BE2C (cell line): ENCODE measurements around the gene FAM107B.
A peak's percentile ranks its signal among the peaks of the same experiment; 100 is the strongest.

Source experiments
- DNase-seq: peaks from one replicate; pipeline ENCODE4 v3.0.0-alpha.2; 2020
- H3K27me3 ChIP-seq: fragments of 250-450 bp; sonication (Bioruptor Pico); 2 replicates; pipeline ENCODE4 v1.5.1; 2020; ENCODE audit warnings: mild to moderate bottlenecking
- H3K36me3 ChIP-seq: fragments of 250-450 bp; sonication (Bioruptor Pico); 2 replicates; pipeline ENCODE4 v1.5.1; 2020; ENCODE audit warnings: mild to moderate bottlenecking
- H3K4me1 ChIP-seq: fragments of 250-450 bp; sonication (Bioruptor Pico); 2 replicates; pipeline ENCODE4 v1.5.1; 2020
- H3K4me3 ChIP-seq: 2 replicates; pipeline ENCODE4 v1.5.1; 2011; ENCODE audit warnings: low read depth, low read length
- H3K9me3 ChIP-seq: fragments of 250-450 bp; sonication (Bioruptor Pico); 2 replicates; pipeline ENCODE4 v1.5.1; 2020
- TF ChIP-seq, protein P1 (sequence below): IDR thresholded peaks from 2 replicates; pipeline ENCODE4 v1.5.1; 2012; ENCODE audit warnings: mild to moderate bottlenecking, low read depth, low read length

The FAM107B gene

DNA sequence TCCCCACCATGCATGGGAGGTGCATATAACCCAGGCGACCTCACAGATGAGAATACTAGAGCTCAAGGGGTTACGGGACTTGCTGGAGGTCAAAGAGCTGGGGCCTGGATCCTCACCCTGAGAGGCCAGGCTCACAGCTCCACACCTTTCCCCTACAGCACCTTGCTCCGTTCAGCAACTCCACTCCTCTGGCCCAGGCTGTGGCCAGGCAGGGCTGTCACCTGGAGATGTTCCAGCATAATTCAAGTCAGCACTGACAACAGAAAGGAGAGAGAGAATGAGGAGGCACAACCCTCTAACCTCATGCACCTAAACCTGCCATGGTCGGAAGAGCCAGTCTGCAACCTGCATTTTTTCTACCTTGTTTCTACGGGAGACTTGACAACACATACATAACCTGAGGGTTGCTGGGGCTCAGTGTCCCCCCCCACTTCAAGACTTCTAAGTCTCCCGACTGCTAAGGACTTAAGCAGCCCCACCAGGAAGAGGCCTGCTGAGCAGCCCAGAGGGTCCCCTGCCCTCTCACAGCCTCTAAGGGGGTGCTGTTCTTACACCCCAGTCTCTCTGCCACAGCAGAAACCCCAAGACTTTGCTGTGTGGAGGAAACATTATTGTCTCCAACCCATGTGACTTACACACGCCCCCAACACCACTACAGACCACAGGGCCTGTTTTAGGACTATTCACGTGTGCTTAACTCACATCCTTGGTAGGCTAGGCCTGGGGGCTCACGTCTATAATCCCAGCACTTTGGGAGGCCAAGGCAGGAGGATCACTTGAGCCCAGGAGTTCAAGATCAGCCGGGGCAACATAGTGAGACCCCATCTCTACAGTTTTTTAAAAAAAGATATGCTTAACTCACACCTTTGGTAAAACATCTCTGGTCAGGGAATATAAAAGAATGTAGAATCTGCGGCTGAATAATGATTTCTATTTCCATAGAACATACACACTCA lies 175.6 kb downstream of the FAM107B start:
- Histone ChIP-seq H3K9me3 (no peaks in the 10 kb centered on the region), H3K4me1 (peaks cover 3% of the 10 kb centered on the region; the same call in 1 of the 2 replicates), H3K4me3 (no peak overlapping the region), H3K36me3 (peaks cover 40% of the 10 kb centered on the region), H3K27me3 (no peaks in the 10 kb centered on the region)
- no peak for DNase-seq
- TF ChIP-seq, protein P1, sequence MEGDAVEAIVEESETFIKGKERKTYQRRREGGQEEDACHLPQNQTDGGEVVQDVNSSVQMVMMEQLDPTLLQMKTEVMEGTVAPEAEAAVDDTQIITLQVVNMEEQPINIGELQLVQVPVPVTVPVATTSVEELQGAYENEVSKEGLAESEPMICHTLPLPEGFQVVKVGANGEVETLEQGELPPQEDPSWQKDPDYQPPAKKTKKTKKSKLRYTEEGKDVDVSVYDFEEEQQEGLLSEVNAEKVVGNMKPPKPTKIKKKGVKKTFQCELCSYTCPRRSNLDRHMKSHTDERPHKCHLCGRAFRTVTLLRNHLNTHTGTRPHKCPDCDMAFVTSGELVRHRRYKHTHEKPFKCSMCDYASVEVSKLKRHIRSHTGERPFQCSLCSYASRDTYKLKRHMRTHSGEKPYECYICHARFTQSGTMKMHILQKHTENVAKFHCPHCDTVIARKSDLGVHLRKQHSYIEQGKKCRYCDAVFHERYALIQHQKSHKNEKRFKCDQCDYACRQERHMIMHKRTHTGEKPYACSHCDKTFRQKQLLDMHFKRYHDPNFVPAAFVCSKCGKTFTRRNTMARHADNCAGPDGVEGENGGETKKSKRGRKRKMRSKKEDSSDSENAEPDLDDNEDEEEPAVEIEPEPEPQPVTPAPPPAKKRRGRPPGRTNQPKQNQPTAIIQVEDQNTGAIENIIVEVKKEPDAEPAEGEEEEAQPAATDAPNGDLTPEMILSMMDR = no peak

DNA sequence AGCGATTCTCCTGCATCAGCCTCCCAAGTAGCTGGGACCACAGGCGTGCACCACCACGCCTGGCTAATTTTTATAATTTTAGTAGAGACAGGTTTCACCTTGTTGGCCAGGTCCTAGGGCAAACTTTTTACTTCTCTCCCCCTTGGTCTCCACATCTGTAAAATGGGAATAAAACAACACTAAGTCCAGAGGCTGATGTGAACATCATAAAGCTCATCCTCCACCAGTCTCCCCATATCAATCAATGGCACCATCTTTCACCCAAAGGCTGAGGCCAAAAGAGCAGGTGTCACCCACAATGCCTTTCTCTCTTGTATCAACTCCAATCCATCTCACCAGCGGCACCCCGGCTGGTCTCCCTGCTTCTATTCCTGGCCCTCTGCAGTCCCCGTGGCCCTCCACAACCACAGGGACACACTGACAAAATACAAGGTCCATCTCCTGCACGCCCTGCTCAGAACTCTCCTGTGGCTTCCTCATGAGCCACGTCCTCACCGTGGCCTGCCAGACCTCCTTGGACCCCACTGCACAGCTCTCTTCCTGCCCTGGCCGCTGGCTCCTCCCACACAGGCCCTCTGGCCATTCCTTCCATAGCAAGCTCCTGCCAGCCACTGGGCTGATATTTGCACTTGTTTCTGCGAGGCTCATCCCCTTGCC lies 179.0 kb downstream of the FAM107B start:
- Histone ChIP-seq H3K4me3 (no peak overlapping the region), H3K27me3 (no peaks in the 10 kb centered on the region), H3K9me3 (no peaks in the 10 kb centered on the region), H3K4me1 (peaks cover 19% of the 10 kb centered on the region), H3K36me3 (peaks cover 29% of the 10 kb centered on the region)
- TF ChIP-seq, protein P1 = no peak
- no peak for DNase-seq

DNA sequence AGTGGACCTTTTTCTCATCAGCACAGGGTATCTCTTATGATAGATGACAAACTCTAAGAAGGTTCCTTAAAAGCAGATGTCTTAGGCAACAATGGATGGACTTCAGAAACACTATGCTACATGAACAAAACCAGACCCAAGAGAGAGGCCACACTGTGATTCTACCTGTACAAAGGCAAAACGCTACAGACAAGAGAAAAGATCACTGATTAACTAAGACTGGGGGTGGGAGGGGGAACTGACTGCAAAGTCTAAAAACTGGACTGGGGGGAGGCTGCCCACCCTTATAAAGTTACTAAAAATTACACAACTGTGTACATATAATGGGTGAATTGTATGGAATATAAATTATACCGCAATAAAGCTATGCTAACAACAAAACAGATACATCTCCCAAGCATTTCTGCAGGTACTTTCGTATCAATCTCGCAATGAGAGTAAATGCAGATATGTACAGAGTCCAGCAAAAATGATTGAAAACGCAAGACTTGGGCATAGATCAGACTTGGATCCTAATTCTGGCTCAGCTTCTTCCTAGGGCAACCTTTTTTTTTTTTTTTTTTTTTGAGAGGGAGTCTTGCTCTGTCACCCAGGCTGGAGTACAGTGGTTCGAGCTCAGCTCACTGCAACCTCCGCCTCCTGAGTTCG lies 179.7 kb downstream of the FAM107B start:
- TF ChIP-seq, protein P1 = no peak
- Histone ChIP-seq H3K36me3 (peaks cover 24% of the 10 kb centered on the region), H3K27me3 (no peaks in the 10 kb centered on the region), H3K4me3 (no peak overlapping the region), H3K4me1 (peaks cover 19% of the 10 kb centered on the region), H3K9me3 (no peaks in the 10 kb centered on the region)
- DNase-seq = no peak

DNA sequence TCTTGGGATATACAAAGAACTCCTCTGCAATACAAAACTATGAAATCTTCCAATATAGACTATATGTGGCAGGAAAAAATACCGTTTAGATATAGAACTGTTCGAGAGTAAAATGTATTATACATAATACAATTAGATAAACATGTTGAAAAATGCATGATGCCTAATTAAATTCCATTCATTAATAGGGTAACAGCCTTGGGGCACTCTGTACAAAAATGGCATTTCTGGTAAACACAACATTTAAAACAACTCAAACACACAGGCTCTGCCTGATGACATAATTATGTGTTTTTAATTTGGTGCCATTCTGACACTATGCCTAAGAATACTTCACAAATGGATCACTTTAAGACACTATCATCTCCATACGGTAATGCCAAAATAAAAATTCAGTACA lies 180.9 kb downstream of the FAM107B start:
- Histone ChIP-seq H3K36me3 (peaks cover 15% of the 10 kb centered on the region), H3K9me3 (no peaks in the 10 kb centered on the region), H3K4me1 (peaks cover 19% of the 10 kb centered on the region), H3K27me3 (no peaks in the 10 kb centered on the region), H3K4me3 (no peak overlapping the region)
- TF ChIP-seq, protein P1 = no peak
- no peak for DNase-seq

DNA sequence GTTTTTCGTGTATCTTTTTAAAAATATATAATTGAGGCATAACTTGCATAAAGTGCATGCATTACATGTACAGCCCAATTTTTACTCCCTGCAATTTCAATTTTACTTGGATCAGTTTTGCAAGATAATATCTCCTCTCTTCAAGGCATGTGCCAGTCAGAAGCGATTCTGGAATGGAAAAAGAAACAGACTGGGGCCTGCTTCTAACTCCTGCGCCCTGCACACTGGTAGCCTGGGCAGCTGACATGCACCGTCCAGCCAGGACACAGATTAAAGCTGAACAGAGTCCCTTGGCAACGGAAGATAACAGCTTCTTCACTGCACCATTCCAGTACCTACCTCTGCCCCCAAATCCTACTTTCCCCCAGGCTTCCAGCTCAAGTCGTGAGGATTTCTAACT lies 182.1 kb downstream of the FAM107B start:
- Histone ChIP-seq H3K4me3 (no peak overlapping the region), H3K36me3 (peaks cover 13% of the 10 kb centered on the region), H3K9me3 (no peaks in the 10 kb centered on the region), H3K27me3 (no peaks in the 10 kb centered on the region), H3K4me1 (peaks cover 19% of the 10 kb centered on the region)
- peak; percentile 62 for DNase-seq
- TF ChIP-seq, protein P1 = no peak
